GM21526 (cell line): ENCODE data around the gene LRRC70.

ENCODE experiments used
- ATAC-seq: cut with Tn5 transposase; IDR thresholded peaks from one replicate; pipeline ENCODE4 v1.9.1; 2021; ENCODE audit warnings: moderate library complexity; ENCODE audit not compliant: unreplicated experiment, low FRiP score

Gene LRRC70

DNA sequence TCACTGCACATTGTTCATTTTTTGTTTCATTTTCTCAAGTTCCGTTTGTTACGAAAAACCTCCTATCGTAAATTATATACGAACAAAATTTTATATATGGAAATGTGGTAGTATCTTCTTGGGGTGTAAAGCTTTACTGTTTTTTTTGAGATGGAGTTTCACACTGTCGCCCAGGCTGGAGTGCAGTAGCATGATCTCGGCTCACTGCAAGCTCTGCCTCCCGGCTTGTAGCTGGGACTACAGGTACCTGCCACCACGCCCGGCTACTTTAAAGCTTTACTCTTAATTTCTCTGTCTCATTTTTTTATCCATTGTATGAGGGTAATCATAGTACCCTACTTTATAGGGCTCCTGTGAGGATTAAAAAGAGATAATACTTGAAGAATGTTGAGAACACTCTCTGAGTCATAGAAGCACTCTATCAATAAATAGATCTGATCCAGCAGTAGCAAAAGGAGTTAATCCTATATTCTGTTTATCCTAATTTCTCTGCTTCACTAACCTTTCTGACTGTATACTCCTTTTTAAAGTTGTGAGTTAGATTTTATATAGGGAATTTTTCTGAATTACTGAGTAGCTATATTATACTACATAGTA is 5.6 kb upstream of the LRRC70 start:
- no peak for ATAC-seq

GRCh38 chr5:62574599-62574998 is 4.0 kb upstream of the LRRC70 start:
- peak; percentile 50 for ATAC-seq

DNA sequence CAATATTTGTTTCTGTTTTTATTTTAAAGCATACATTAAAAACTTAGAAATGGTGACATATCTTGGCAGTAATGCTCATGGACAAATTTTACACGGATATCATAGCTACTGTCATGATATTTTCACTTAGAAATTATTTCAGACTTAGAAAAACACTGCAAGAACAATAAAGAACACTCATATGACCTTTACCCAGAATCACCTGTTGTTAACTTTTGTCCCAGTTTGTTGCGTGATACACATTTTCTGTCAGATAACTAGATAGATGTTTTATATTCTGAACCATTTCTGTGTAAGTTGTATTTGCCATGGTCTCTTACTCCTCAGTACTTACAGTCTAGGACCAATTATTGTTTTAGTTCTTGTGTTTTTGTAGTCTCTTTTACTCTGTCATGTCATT is 3.6 kb upstream of the LRRC70 start:
- no peak for ATAC-seq

DNA sequence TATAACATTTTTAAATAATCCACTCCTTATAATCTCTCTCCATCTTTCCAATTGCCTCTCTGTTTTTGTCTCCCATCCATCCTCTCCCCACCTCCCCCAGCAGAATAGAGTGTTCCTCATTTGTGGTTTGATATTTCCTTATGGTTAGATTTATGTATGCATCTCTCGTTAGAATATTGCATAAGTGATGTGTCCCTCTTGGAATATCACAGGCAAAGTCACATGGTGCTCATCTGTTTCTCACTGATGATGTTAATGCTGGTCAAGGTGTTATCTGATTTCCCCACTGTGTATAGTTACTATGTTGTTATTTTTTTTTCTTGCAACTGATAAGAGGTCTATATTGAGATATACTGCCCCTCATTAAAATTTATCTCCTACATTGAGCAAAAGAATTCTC is 3.1 kb upstream of the LRRC70 start:
- no peak for ATAC-seq

- no peak for ATAC-seq
Observed at GRCh38 chr5:62576570-62577170, 1.9 kb upstream of the LRRC70 start.

- no peak for ATAC-seq
Observed at GRCh38 chr5:62577488-62577887, 1.1 kb upstream of the LRRC70 start.

- ATAC-seq = no peak
Observed at GRCh38 chr5:62579761-62580160, 1.1 kb downstream of the LRRC70 start.

- ATAC-seq = no peak
Observed at GRCh38 chr5:62581836-62582597, 3.4 kb downstream of the LRRC70 start.

GRCh38 chr5:62584391-62584790 is 5.8 kb downstream of the LRRC70 start:
- ATAC-seq = no peak

GRCh38 chr5:62585306-62585705 is 6.7 kb downstream of the LRRC70 start:
- no peak for ATAC-seq

- no peak for ATAC-seq
Observed at GRCh38 chr5:62585751-62586150, 7.1 kb downstream of the LRRC70 start.

DNA sequence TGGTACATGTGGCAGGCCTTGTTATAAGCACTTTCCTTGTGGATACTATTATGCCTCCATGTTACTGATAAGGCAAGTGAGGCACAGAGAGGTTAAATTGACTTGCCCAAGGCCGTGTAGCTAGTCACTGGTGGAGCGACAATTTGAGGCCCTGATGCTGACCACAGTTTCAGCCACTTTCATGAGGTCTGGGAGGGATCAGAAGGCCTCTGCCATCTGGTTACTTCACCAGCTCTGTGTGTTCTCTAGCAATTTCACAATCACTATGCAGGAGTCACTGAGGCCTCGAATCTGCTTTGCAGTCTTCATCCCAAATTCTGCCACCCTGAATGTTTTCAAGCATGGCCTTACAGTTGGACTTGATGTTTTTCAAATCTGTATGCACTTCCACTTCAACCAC is 9.1 kb downstream of the LRRC70 start:
- ATAC-seq = no peak

DNA sequence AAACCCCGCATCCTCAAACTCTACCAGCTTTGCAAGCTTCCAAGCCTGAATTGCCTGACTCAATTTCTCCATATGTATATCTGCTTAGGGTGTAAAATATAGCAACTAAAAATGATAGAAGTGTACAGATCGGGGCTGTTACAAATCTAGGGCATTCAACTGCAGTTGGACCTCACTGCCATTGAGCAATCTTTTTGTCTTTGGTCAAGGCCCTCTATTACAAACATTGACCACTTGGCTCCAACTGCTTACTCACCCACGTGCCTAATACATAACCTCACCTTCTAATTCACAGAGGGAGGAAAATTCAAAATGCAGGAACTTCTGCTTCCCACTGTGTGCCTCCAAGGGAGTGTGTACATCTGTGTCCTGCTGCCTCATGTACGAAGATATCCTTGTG is 10.0 kb downstream of the LRRC70 start:
- ATAC-seq = no peak

- ATAC-seq = no peak
Observed at GRCh38 chr5:62589504-62589903, 10.9 kb downstream of the LRRC70 start.

GRCh38 chr5:62590387-62590786 is 11.8 kb downstream of the LRRC70 start:
- no peak for ATAC-seq

DNA sequence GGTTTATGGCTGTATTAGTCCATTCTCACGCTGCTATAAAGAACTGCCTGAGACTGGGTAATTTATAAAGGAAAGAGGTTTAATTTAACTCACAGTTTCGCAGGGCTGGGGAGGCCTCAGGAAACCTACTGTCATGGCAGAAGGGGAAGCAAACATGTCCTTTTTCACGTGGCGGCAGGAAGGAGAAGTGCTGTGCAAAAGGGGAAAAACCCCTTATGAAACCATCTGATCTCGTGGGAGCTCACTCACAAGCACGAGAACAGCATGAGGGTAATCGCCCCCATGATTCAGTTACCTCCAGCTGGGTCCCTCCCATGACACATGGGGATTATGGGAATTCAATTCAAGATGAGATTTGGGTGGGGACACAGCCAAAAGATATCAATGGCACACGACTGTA is 13.9 kb downstream of the LRRC70 start:
- ATAC-seq = no peak

DNA sequence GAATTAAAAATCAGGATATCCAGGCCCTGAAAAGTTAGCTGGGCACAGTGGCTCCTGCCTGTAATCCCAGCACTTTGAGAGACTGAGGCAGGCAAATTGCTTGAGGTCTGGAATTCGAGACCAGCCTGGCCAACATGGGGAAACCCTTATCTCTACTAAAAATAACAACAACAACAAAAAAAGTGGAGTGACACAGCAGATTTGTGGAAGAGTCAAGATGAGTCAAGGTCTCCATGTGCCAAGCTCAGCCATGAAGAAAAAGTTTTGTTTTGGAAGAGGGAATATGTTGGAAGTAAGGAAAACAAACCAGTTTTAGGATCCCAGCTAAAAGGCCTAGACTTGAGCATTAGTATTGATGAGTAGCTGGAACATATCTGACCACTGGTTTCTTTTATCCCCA is 14.7 kb downstream of the LRRC70 start:
- no peak for ATAC-seq

GRCh38 chr5:62594364-62594984 is 15.9 kb downstream of the LRRC70 start:
- ATAC-seq = no peak

- no peak for ATAC-seq
Observed at GRCh38 chr5:62596096-62596495, 17.5 kb downstream of the LRRC70 start.

- ATAC-seq = no peak
Observed at GRCh38 chr5:62596691-62597090, 18.1 kb downstream of the LRRC70 start.

DNA sequence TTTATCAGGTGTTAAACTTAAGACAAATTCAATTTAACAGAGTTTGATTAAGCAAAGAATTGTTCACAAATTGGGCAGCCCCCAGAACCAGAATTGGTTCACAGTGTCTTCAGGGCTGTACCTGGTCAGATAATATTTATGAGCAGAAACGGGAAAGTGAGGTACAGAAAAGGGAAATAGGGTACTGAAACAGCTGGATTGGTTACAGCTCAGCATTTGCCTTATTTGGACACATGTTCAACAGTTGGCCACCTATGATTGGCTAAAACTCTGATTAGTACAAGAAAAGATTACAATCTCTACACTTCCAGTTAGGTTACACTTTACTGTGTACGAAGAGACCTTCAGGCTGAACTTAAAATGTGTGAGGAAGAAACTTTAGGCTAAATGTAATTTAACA is 18.7 kb downstream of the LRRC70 start:
- no peak for ATAC-seq
